ENCODE data around the gene PLXNA4.

The PLXNA4 gene

GRCh38 chr7:132210821-132211220 is 365.4 kb downstream of the PLXNA4 start:
- Histone ChIP-seq H2AFZ (ENCODE audit: low read length, unreplicated experiment) (no peak overlapping the region), H3K4me1 (ENCODE audit: control insufficient read depth, insufficient read depth, low read length, unreplicated experiment) (no peaks in the 10 kb centered on the region), H3K27me3 (ENCODE audit: insufficient read depth, low read length) (no peaks in the 10 kb centered on the region), H3K79me2 (ENCODE audit: control insufficient read depth, insufficient read depth, low read length, unreplicated experiment) (no peaks in the 10 kb centered on the region), H3K36me3 (ENCODE audit: insufficient read depth, low read length) (no peaks in the 10 kb centered on the region), H3K4me3 (ENCODE audit: low read depth, low read length) (no peak overlapping the region), H3K27ac (ENCODE audit: low read depth, low read length) (no peak overlapping the region)

DNA sequence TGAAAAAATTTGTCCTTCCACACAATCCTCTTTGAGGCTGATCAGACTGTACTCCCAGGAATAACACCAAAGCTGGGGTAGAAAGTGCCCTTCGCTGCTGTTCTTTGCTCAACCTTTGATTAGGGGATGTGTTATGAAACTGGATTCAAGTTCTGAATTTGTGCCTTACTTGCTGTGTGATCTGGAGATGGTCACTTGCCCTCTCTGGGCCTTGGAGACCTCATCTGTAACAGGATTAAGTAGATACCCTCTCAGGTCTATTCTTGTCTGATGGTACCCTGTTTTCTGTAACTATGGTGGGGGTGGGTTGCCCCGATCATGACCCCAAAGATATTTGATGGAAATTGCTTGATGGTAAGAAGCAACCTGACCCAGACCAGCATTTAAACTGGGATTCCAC is 368.5 kb downstream of the PLXNA4 start:
- no peak overlapping the region for H2AFZ ChIP-seq (ENCODE audit: low read length, unreplicated experiment)
- H3K79me2 ChIP-seq (ENCODE audit: control insufficient read depth, insufficient read depth, low read length, unreplicated experiment): no peaks in the 10 kb centered on the region
- no peak overlapping the region for H3K4me3 ChIP-seq (ENCODE audit: low read depth, low read length)
- no peaks in the 10 kb centered on the region for H3K27me3 ChIP-seq (ENCODE audit: insufficient read depth, low read length)
- no peak overlapping the region for H3K27ac ChIP-seq (ENCODE audit: low read depth, low read length)
- no peaks in the 10 kb centered on the region for H3K36me3 ChIP-seq (ENCODE audit: insufficient read depth, low read length)
- H3K4me1 ChIP-seq (ENCODE audit: control insufficient read depth, insufficient read depth, low read length, unreplicated experiment): no peaks in the 10 kb centered on the region

GRCh38 chr7:132207211-132207610 is 369.1 kb downstream of the PLXNA4 start:
- Histone ChIP-seq H3K79me2 (ENCODE audit: control insufficient read depth, insufficient read depth, low read length, unreplicated experiment) (no peaks in the 10 kb centered on the region), H3K36me3 (ENCODE audit: insufficient read depth, low read length) (no peaks in the 10 kb centered on the region), H3K27me3 (ENCODE audit: insufficient read depth, low read length) (no peaks in the 10 kb centered on the region), H3K4me3 (ENCODE audit: low read depth, low read length) (no peak overlapping the region), H3K27ac (ENCODE audit: low read depth, low read length) (no peak overlapping the region), H2AFZ (ENCODE audit: low read length, unreplicated experiment) (no peak overlapping the region), H3K4me1 (ENCODE audit: control insufficient read depth, insufficient read depth, low read length, unreplicated experiment) (no peaks in the 10 kb centered on the region)

DNA sequence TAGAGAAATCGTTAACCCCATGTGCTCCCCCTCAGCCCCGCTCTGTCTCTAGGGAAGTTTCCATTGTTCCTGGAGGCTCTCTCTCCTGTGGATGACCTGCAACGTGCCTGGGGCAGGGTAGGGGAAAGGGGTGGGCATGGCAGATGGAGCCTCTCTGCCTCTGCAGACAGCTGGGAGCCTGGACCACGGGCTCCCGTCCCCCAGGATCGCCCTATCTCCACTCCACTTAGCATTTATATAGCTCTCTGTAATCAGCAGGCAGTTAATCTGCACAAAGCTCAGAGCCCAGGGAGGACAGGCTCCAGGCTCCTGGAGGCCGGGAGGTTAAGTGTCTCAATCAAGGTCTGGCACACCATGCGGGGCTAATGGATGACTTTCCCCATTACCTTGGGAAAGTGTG is 369.7 kb downstream of the PLXNA4 start:
- Histone ChIP-seq H3K4me3 (ENCODE audit: low read depth, low read length) (no peak overlapping the region), H3K27me3 (ENCODE audit: insufficient read depth, low read length) (no peaks in the 10 kb centered on the region), H3K79me2 (ENCODE audit: control insufficient read depth, insufficient read depth, low read length, unreplicated experiment) (no peaks in the 10 kb centered on the region), H3K36me3 (ENCODE audit: insufficient read depth, low read length) (no peaks in the 10 kb centered on the region), H3K27ac (ENCODE audit: low read depth, low read length) (no peak overlapping the region), H3K4me1 (ENCODE audit: control insufficient read depth, insufficient read depth, low read length, unreplicated experiment) (no peaks in the 10 kb centered on the region), H2AFZ (ENCODE audit: low read length, unreplicated experiment) (no peak overlapping the region)

DNA sequence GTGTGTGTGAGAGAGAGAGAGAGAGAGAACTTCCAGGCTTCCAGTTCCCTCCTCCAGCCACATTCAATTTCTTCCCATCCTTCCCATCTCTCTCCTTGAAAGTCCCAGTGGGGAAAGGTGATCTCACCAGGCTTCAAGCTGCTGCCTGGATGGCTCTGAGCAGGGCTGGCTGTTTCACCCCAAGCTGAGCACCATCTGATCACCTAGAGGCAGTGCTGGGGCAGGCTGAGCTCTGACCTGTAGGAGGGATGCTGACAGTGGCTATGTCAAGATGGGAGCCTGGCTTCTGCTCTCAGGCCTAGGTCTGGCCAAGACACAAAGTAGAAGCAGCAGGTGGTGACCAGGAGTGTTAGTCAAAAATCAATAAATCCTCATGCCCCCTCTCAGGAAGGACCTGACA is 370.8 kb downstream of the PLXNA4 start:
- Histone ChIP-seq H3K27me3 (ENCODE audit: insufficient read depth, low read length) (no peaks in the 10 kb centered on the region), H3K36me3 (ENCODE audit: insufficient read depth, low read length) (no peaks in the 10 kb centered on the region), H3K79me2 (ENCODE audit: control insufficient read depth, insufficient read depth, low read length, unreplicated experiment) (no peaks in the 10 kb centered on the region), H3K27ac (ENCODE audit: low read depth, low read length) (no peak overlapping the region), H2AFZ (ENCODE audit: low read length, unreplicated experiment) (no peak overlapping the region), H3K4me1 (ENCODE audit: control insufficient read depth, insufficient read depth, low read length, unreplicated experiment) (no peaks in the 10 kb centered on the region), H3K4me3 (ENCODE audit: low read depth, low read length) (no peak overlapping the region)

- Histone ChIP-seq H3K27me3 (ENCODE audit: insufficient read depth, low read length) (no peaks in the 10 kb centered on the region), H2AFZ (ENCODE audit: low read length, unreplicated experiment) (no peak overlapping the region), H3K4me1 (ENCODE audit: control insufficient read depth, insufficient read depth, low read length, unreplicated experiment) (no peaks in the 10 kb centered on the region), H3K36me3 (ENCODE audit: insufficient read depth, low read length) (no peaks in the 10 kb centered on the region), H3K4me3 (ENCODE audit: low read depth, low read length) (no peak overlapping the region), H3K79me2 (ENCODE audit: control insufficient read depth, insufficient read depth, low read length, unreplicated experiment) (no peaks in the 10 kb centered on the region), H3K27ac (ENCODE audit: low read depth, low read length) (no peak overlapping the region)
These were observed 373.2 kb downstream of the PLXNA4 start for GRCh38 chr7:132203021-132203420.

GRCh38 chr7:132202541-132202940 is 373.7 kb downstream of the PLXNA4 start:
- Histone ChIP-seq H3K27me3 (ENCODE audit: insufficient read depth, low read length) (no peaks in the 10 kb centered on the region), H3K27ac (ENCODE audit: low read depth, low read length) (no peak overlapping the region), H2AFZ (ENCODE audit: low read length, unreplicated experiment) (no peak overlapping the region), H3K4me3 (ENCODE audit: low read depth, low read length) (no peak overlapping the region), H3K4me1 (ENCODE audit: control insufficient read depth, insufficient read depth, low read length, unreplicated experiment) (no peaks in the 10 kb centered on the region), H3K79me2 (ENCODE audit: control insufficient read depth, insufficient read depth, low read length, unreplicated experiment) (no peaks in the 10 kb centered on the region), H3K36me3 (ENCODE audit: insufficient read depth, low read length) (no peaks in the 10 kb centered on the region)

GRCh38 chr7:132200141-132200540 is 376.1 kb downstream of the PLXNA4 start:
- Histone ChIP-seq H3K36me3 (ENCODE audit: insufficient read depth, low read length) (no peaks in the 10 kb centered on the region), H3K4me1 (ENCODE audit: control insufficient read depth, insufficient read depth, low read length, unreplicated experiment) (no peaks in the 10 kb centered on the region), H3K27ac (ENCODE audit: low read depth, low read length) (no peak overlapping the region), H3K27me3 (ENCODE audit: insufficient read depth, low read length) (no peaks in the 10 kb centered on the region), H3K79me2 (ENCODE audit: control insufficient read depth, insufficient read depth, low read length, unreplicated experiment) (no peaks in the 10 kb centered on the region), H2AFZ (ENCODE audit: low read length, unreplicated experiment) (no peak overlapping the region), H3K4me3 (ENCODE audit: low read depth, low read length) (no peak overlapping the region)

DNA sequence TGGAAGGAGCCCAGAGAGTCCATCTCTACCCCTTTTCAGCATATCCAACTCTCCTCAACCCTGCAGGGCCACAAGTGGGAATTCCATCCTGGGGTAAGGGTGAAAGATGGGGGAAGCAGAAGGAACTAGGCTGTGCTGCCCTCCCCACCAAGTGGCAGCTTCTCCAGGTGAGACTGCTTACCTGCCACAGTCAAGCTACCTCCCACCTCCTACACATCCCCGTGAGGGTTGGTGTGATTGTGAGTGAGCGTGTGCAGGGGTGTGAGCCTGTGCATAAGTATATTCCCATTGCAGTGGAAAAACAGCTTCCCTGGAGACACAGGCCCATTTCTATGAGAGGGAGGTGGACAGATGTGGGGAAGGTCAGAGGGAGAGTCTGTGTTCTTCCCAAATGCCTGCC is 376.6 kb downstream of the PLXNA4 start:
- Histone ChIP-seq H3K4me3 (ENCODE audit: low read depth, low read length) (no peak overlapping the region), H3K36me3 (ENCODE audit: insufficient read depth, low read length) (no peaks in the 10 kb centered on the region), H3K27ac (ENCODE audit: low read depth, low read length) (no peak overlapping the region), H3K27me3 (ENCODE audit: insufficient read depth, low read length) (no peaks in the 10 kb centered on the region), H3K79me2 (ENCODE audit: control insufficient read depth, insufficient read depth, low read length, unreplicated experiment) (no peaks in the 10 kb centered on the region), H3K4me1 (ENCODE audit: control insufficient read depth, insufficient read depth, low read length, unreplicated experiment) (no peaks in the 10 kb centered on the region), H2AFZ (ENCODE audit: low read length, unreplicated experiment) (no peak overlapping the region)

DNA sequence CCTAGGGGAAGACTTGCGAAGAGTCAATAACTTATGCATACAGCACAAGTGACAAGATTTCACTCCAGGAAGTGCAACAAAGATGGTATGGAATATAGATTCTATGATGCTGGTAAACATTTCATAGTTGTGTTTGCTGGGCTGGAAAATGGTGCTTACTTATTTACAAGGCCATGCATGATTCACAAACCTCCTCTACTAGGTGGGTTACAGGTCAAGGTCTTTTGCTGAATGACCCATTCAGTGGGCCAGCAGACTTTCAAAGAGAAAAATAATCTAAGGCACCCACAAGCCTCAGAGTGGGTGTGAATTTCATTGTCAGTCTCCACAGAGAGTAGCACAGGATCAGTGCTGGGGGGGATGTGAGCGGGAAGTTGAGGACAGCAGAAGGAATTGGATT is 378.5 kb downstream of the PLXNA4 start:
- H3K27ac ChIP-seq (ENCODE audit: low read depth, low read length): no peak overlapping the region
- H2AFZ ChIP-seq (ENCODE audit: low read length, unreplicated experiment): no peak overlapping the region
- no peaks in the 10 kb centered on the region for H3K79me2 ChIP-seq (ENCODE audit: control insufficient read depth, insufficient read depth, low read length, unreplicated experiment)
- H3K27me3 ChIP-seq (ENCODE audit: insufficient read depth, low read length): no peaks in the 10 kb centered on the region
- no peaks in the 10 kb centered on the region for H3K4me1 ChIP-seq (ENCODE audit: control insufficient read depth, insufficient read depth, low read length, unreplicated experiment)
- no peak overlapping the region for H3K4me3 ChIP-seq (ENCODE audit: low read depth, low read length)
- H3K36me3 ChIP-seq (ENCODE audit: insufficient read depth, low read length): no peaks in the 10 kb centered on the region

DNA sequence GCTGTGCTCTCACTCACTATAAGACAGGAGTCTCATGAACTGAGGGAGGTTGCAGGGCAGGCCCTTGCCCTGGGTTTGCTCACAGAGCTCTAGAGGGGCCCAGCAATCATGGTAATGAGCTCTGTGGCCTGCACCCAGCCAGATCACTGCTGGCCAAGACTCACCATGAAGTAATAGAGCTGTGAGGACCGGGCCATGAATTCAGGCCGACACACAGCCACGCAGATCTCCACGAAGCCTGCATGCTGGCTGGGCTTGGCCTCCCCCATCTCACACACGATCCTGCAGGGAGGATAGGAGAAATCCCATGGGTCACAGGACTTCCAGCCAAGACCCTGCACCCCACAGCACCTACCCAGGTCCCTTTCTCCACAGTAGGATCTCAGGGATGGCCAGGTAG is 382.4 kb downstream of the PLXNA4 start:
- Histone ChIP-seq H3K36me3 (ENCODE audit: insufficient read depth, low read length) (no peaks in the 10 kb centered on the region), H3K79me2 (ENCODE audit: control insufficient read depth, insufficient read depth, low read length, unreplicated experiment) (no peaks in the 10 kb centered on the region), H3K4me3 (ENCODE audit: low read depth, low read length) (no peak overlapping the region), H3K27ac (ENCODE audit: low read depth, low read length) (no peak overlapping the region), H3K27me3 (ENCODE audit: insufficient read depth, low read length) (no peaks in the 10 kb centered on the region), H2AFZ (ENCODE audit: low read length, unreplicated experiment) (no peak overlapping the region), H3K4me1 (ENCODE audit: control insufficient read depth, insufficient read depth, low read length, unreplicated experiment) (no peaks in the 10 kb centered on the region)

GRCh38 chr7:132192809-132193208 is 383.5 kb downstream of the PLXNA4 start:
- H3K27ac ChIP-seq (ENCODE audit: low read depth, low read length): no peak overlapping the region
- no peaks in the 10 kb centered on the region for H3K4me1 ChIP-seq (ENCODE audit: control insufficient read depth, insufficient read depth, low read length, unreplicated experiment)
- H3K4me3 ChIP-seq (ENCODE audit: low read depth, low read length): no peak overlapping the region
- no peaks in the 10 kb centered on the region for H3K79me2 ChIP-seq (ENCODE audit: control insufficient read depth, insufficient read depth, low read length, unreplicated experiment)
- H3K27me3 ChIP-seq (ENCODE audit: insufficient read depth, low read length): no peaks in the 10 kb centered on the region
- no peak overlapping the region for H2AFZ ChIP-seq (ENCODE audit: low read length, unreplicated experiment)
- no peaks in the 10 kb centered on the region for H3K36me3 ChIP-seq (ENCODE audit: insufficient read depth, low read length)
